ENCODE measurements around the gene KLHL29. TPM values are rescaled to one million over a fixed set of nuclear protein-coding genes. Genes with fewer than 3 reads are reported as not detected.

The KLHL29 gene
- total and polyA plus RNA-seq, 2 experiments from 2014 or later = 3.8 to 9.9 TPM

DNA sequence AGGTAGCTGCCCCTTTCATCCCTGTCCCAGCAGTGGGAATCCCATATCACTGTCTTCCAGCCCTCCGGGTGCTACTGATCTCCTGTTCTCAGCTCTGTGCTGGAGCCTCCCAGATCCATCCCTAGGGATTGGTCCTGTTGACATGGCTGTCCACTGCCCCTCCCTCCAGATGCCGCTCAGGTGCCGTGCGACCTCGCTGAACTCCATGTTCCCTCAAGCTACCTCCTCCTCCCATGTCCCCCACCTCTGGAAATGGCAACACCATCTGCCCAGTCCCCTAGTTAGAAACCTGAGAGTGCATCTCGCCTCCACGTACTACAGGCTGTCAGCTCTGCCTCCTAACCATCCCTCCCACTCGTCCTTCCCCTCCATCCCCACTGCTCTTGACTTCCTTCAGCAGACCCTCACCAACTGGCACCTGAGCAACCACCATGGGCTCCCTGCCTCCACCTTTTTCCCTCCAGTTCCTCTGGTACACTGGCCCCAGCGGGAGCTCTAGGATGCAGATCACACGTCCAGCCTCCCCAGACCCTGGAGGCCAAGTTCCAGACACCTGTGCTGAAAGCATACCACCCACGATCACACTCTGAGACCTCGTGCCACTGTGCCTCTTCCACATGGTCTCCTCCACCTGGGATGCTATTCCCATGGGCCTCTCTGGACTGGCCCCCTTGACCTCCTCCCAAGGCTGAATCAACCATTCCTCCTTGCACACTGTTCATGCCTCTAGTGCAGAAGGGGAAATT is 106.8 kb downstream of the KLHL29 start:
- H3K36me3 ChIP-seq (replicated peaks; ENCODE audit: insufficient read depth, low read depth) = no peaks in the 10 kb centered on the region
- H3K27ac ChIP-seq = no peak overlapping the region
- H3K4me1 ChIP-seq (ENCODE audit: insufficient read depth) = peaks cover 7% of the 10 kb centered on the region
- H3K79me2 ChIP-seq = no peaks in the 10 kb centered on the region
- no peak overlapping the region for H3K4me2 ChIP-seq
- DNase-seq (ENCODE audit: low spot score) = no peak
- 96% methylated on average over 12 of the region's 12 CpGs for WGBS (ENCODE audit: low lambda C conversion rate, missing lambda C conversion rate)
- TF ChIP-seq, protein P1, sequence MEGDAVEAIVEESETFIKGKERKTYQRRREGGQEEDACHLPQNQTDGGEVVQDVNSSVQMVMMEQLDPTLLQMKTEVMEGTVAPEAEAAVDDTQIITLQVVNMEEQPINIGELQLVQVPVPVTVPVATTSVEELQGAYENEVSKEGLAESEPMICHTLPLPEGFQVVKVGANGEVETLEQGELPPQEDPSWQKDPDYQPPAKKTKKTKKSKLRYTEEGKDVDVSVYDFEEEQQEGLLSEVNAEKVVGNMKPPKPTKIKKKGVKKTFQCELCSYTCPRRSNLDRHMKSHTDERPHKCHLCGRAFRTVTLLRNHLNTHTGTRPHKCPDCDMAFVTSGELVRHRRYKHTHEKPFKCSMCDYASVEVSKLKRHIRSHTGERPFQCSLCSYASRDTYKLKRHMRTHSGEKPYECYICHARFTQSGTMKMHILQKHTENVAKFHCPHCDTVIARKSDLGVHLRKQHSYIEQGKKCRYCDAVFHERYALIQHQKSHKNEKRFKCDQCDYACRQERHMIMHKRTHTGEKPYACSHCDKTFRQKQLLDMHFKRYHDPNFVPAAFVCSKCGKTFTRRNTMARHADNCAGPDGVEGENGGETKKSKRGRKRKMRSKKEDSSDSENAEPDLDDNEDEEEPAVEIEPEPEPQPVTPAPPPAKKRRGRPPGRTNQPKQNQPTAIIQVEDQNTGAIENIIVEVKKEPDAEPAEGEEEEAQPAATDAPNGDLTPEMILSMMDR (IDR thresholded peaks at IDR 0.05; ENCODE audit: poor library complexity) = no peak
- TF ChIP-seq EZH2phosphoT487 (IDR thresholded peaks at IDR 0.05; ENCODE audit: low read depth, severe bottlenecking, unreplicated experiment) = no peak
- TF ChIP-seq EZH2 (IDR thresholded peaks at IDR 0.05; ENCODE audit: borderline replicate concordance) = no peak
- H3K4me3 ChIP-seq = no peak overlapping the region
- no peaks in the 10 kb centered on the region for H3K9me2 ChIP-seq (replicated peaks; ENCODE audit: insufficient read depth)
- H4K20me1 ChIP-seq (ENCODE audit: insufficient read depth, poor library complexity, severe bottlenecking) = no peaks in the 10 kb centered on the region
- no peaks in the 10 kb centered on the region for H3K27me3 ChIP-seq
- H3K9me3 ChIP-seq (ENCODE audit: low read depth) = no peaks in the 10 kb centered on the region
- H2AFZ ChIP-seq = no peak overlapping the region

DNA sequence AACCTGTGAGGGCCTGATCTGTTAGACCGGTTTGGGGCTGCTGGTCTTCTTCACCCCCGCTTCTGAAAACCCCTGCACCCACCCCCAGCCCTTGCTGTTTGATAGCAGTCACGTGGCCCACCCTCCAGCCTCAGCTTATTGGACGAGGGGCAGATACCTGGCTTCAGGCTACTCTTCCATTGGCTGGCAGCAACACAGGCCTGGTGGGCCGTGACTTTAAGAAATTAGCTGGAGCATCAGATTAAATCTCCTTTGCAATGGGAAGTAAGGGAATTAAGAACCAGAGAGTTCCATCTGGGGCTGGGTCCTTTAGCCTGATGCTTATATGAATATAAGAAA is 107.3 kb downstream of the KLHL29 start:
- Histone ChIP-seq H3K36me3 (replicated peaks; ENCODE audit: insufficient read depth, low read depth) (no peaks in the 10 kb centered on the region), H3K9me2 (replicated peaks; ENCODE audit: insufficient read depth) (no peaks in the 10 kb centered on the region), H3K4me1 (ENCODE audit: insufficient read depth) (peaks cover 7% of the 10 kb centered on the region), H3K27ac (no peak overlapping the region), H3K4me2 (no peak overlapping the region), H2AFZ (no peak overlapping the region), H3K79me2 (no peaks in the 10 kb centered on the region), H4K20me1 (ENCODE audit: insufficient read depth, poor library complexity, severe bottlenecking) (no peaks in the 10 kb centered on the region), H3K9me3 (ENCODE audit: low read depth) (no peaks in the 10 kb centered on the region), H3K4me3 (no peak overlapping the region), H3K27me3 (no peaks in the 10 kb centered on the region)
- 87% methylated on average over 5 of the region's 5 CpGs for WGBS (ENCODE audit: low lambda C conversion rate, missing lambda C conversion rate)
- no peak for DNase-seq (ENCODE audit: low spot score)
- TF ChIP-seq EZH2 (IDR thresholded peaks at IDR 0.05; ENCODE audit: borderline replicate concordance) (no peak), EZH2phosphoT487 (IDR thresholded peaks at IDR 0.05; ENCODE audit: low read depth, severe bottlenecking, unreplicated experiment) (no peak)
- TF ChIP-seq, protein P1 (IDR thresholded peaks at IDR 0.05; ENCODE audit: poor library complexity) = no peak

DNA sequence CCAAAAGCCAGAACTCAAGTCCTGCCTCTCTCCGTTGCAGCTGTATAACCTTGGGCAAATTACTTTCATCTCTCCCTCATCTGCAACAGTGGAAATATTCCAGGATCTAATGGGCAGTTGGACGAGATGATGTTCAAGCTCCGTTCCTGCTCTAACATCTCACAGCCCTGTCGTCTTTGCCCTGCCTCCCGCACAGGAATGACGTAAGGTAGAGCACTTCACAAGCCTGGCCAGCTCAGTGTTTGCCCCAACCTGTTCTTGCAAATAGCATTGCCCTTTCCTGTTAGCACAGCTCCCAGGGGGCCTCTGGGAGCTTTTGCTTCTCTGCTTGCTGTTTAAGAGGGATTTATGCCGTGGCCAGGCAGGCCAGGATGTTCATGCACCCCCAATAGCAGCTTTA is 107.9 kb downstream of the KLHL29 start:
- Histone ChIP-seq H4K20me1 (ENCODE audit: insufficient read depth, poor library complexity, severe bottlenecking) (no peaks in the 10 kb centered on the region), H3K27me3 (no peaks in the 10 kb centered on the region), H3K79me2 (no peaks in the 10 kb centered on the region), H3K4me1 (ENCODE audit: insufficient read depth) (peaks cover 7% of the 10 kb centered on the region), H3K4me2 (no peak overlapping the region), H3K9me2 (replicated peaks; ENCODE audit: insufficient read depth) (no peaks in the 10 kb centered on the region), H3K27ac (no peak overlapping the region), H3K9me3 (ENCODE audit: low read depth) (no peaks in the 10 kb centered on the region), H2AFZ (no peak overlapping the region), H3K36me3 (replicated peaks; ENCODE audit: insufficient read depth, low read depth) (no peaks in the 10 kb centered on the region), H3K4me3 (no peak overlapping the region)
- TF ChIP-seq EZH2phosphoT487 (IDR thresholded peaks at IDR 0.05; ENCODE audit: low read depth, severe bottlenecking, unreplicated experiment) (no peak), EZH2 (IDR thresholded peaks at IDR 0.05; ENCODE audit: borderline replicate concordance) (no peak)
- TF ChIP-seq, protein P1 (IDR thresholded peaks at IDR 0.05; ENCODE audit: poor library complexity) = no peak
- 53% methylated on average over 7 of the region's 7 CpGs for WGBS (ENCODE audit: low lambda C conversion rate, missing lambda C conversion rate)
- no peak for DNase-seq (ENCODE audit: low spot score)

Data from hepatocyte (in vitro differentiated cells).